Measurements from ENCODE around the gene TMEM151B. TPM values are rescaled to one million over a fixed set of nuclear protein-coding genes. Genes with fewer than 3 reads are reported as not detected.
A peak's percentile ranks its signal among the peaks of the same experiment; 100 is the strongest.

Gene TMEM151B
- total and polyA plus RNA-seq, 2 of the 4 experiments (the other 2 are of a cell fraction), result not detected

DNA sequence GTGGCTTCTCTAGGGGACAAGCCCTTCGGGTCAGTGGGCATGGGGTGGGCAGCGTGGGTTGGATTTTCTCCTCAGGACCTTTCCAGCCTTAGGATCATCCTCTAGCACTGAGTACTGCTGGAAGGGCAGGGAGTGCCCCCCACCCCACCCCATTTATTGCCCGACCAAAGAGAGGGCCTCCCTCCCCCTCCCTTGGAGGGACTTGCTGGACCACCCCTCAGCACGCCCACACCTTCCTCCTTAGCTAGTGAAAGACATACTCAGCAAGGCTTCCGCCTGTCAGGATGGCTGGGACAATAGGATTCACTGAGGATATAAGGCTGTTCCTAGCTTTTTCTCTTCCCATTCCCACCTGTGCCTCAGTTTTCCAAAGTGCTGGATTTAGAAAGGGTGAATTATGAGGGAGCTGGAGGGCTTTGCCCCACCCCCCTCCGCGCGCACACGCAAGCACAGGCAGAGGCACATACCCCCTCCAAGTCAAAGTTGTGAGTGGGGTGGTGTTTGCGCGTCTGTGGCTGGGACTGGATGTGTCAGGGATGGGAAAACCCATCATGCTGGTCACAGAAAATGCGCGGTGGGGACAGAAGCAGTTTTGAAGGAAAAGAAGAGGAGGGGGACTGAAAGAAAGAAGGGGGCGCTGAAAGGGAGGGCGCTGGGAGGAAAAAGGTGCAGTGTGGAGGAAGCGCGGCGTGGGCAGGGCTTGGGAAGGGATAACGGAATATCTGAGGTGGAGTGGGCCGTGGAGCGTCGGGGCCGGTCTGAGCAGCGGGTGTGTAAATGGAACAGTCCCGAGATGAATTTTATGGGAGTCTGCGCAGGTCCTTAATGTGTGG, 47.5 kb upstream of the TMEM151B start:
- no peak overlapping the region for H4K5ac ChIP-seq (ENCODE audit: low read depth, low read length)
- H3K27ac ChIP-seq (ENCODE audit: insufficient read depth, low read length), result peak overlapping the region; percentile 37; the same call in 1 of the 2 replicates
- no peak overlapping the region; the same call in 1 of the 2 replicates for H4K91ac ChIP-seq (ENCODE audit: insufficient read depth, low read depth, low read length)
- 0 out of 2 replicates have a peak overlapping the region, but pooled peaks have one; percentile 55 for H3K14ac ChIP-seq (replicated peaks; ENCODE audit: low read depth, low read length)
- no peak overlapping the region for H3K18ac ChIP-seq (ENCODE audit: low read depth, low read length)
- H2BK15ac ChIP-seq (ENCODE audit: low read depth, low read length), result no peak overlapping the region
- no peak overlapping the region; the same call in 1 of the 2 replicates for H2BK120ac ChIP-seq (ENCODE audit: low read depth, low read length)
- no peak overlapping the region; a peak in 1 of 4 replicates for H4K8ac ChIP-seq (ENCODE audit: low read depth in 2 of 2, low read length in 2 of 2)
- H3K4me1 ChIP-seq (ENCODE audit: control insufficient read depth, insufficient read depth, low read length), result peaks cover 16% of the 10 kb centered on the region
- BruUV-seq (replicated peaks), result no TSS peak
- no peak overlapping the region for H3K4ac ChIP-seq (ENCODE audit: low read depth, low read length)
- DNase-seq (no peak), ATAC-seq (ENCODE audit: low read depth) (peak; percentile 3)
- H3K36me3 ChIP-seq (ENCODE audit: control insufficient read depth, insufficient read depth, low read length), result no peaks in the 10 kb centered on the region
- in situ Hi-C loops (cut with MboI; ENCODE audit: low sequenced_read_pairs), result no loop called here
- POLR2A ChIA-PET (ENCODE audit: unreplicated experiment), result interaction anchor here (0.6 kb wide), 1 partner anchor 620 kb away, joined by 8 read pairs; no protein-coding TSS in a partner anchor
- no peak for TF ChIP-seq MAFK (IDR thresholded peaks at IDR 0.05; ENCODE audit: low read depth, low read length)
- TF ChIP-seq RFX5 (IDR thresholded peaks at IDR 0.05; ENCODE audit: low read depth, low read length), result no peak
- no peak for TF ChIP-seq MXI1 (IDR thresholded peaks at IDR 0.05; ENCODE audit: borderline replicate concordance, low read depth, low read length)
- TF ChIP-seq, protein P1, sequence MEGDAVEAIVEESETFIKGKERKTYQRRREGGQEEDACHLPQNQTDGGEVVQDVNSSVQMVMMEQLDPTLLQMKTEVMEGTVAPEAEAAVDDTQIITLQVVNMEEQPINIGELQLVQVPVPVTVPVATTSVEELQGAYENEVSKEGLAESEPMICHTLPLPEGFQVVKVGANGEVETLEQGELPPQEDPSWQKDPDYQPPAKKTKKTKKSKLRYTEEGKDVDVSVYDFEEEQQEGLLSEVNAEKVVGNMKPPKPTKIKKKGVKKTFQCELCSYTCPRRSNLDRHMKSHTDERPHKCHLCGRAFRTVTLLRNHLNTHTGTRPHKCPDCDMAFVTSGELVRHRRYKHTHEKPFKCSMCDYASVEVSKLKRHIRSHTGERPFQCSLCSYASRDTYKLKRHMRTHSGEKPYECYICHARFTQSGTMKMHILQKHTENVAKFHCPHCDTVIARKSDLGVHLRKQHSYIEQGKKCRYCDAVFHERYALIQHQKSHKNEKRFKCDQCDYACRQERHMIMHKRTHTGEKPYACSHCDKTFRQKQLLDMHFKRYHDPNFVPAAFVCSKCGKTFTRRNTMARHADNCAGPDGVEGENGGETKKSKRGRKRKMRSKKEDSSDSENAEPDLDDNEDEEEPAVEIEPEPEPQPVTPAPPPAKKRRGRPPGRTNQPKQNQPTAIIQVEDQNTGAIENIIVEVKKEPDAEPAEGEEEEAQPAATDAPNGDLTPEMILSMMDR (conservative IDR thresholded peaks at IDR 0.05; ENCODE audit: low read depth, low read length), result no peak
- no peak for TF ChIP-seq MAZ (IDR thresholded peaks at IDR 0.05; ENCODE audit: borderline replicate concordance, low read depth, low read length)
- TF ChIP-seq NFE2L2 (IDR thresholded peaks at IDR 0.05; ENCODE audit: low read depth, low read length), result no peak
- no peak for TF ChIP-seq POLR2A (IDR thresholded peaks at IDR 0.05; ENCODE audit: low read depth, low read length)
- TF ChIP-seq BHLHE40 (IDR thresholded peaks at IDR 0.05; ENCODE audit: low read depth, low read length), result no peak
- TF ChIP-seq CHD1 (IDR thresholded peaks at IDR 0.05; ENCODE audit: low read depth, low read length), result no peak
- H3K27me3 ChIP-seq (ENCODE audit: control insufficient read depth, insufficient read depth, low read length), result no peaks in the 10 kb centered on the region; the same call in 1 of the 2 replicates
- intact Hi-C loops (cut with micrococcal nuclease), result no loop called here
- WGBS, 2 experiments (ENCODE audit: extremely low coverage in 2 of 2, insufficient read length in 1 of 2), result 21% methylated on average over 5 of the region's 26 CpGs; no CpG with 5 or more reads in 1 of the 2 experiments
- H3K23ac ChIP-seq (ENCODE audit: low read depth, low read length), result 0 out of 2 replicates have a peak overlapping the region, but pooled peaks have one; percentile 3
- H2AK5ac ChIP-seq (ENCODE audit: low read depth, low read length), result no peak overlapping the region
- no peak overlapping the region for H2BK20ac ChIP-seq (ENCODE audit: low read depth, low read length)
- H3K4me3 ChIP-seq (ENCODE audit: insufficient read depth, low read depth, low read length), result peak overlapping the region; percentile 73
- peak overlapping the region; percentile 60 for H2AK9ac ChIP-seq (replicated peaks; ENCODE audit: low read depth, low read length, poor library complexity)
- peaks cover 4% of the 10 kb centered on the region; the same call in 1 of the 2 replicates for H3K9me1 ChIP-seq (ENCODE audit: insufficient read depth, low read length)
- H2BK5ac ChIP-seq (ENCODE audit: low read depth, low read length, poor library complexity, severe bottlenecking), result no peak overlapping the region
- no peak overlapping the region; the same call in 1 of the 2 replicates for H3K56ac ChIP-seq (ENCODE audit: extremely low read depth, insufficient read depth, low read length)
- no peaks in the 10 kb centered on the region for H4K20me1 ChIP-seq (ENCODE audit: insufficient read depth, low read length)
- H2AFZ ChIP-seq (replicated peaks; ENCODE audit: low read length, poor library complexity), result peak overlapping the region; percentile 96
- peak overlapping the region; percentile 99 for H3K4me2 ChIP-seq (ENCODE audit: low read depth, low read length)
- peaks cover 0 to 8% of the 10 kb centered on the region in 2 experiments; a peak in 1 of 4 replicates for H3K79me1 ChIP-seq (ENCODE audit: low read depth in 1 of 2, low read length in 2 of 2)
- CTCF ChIA-PET, result interaction anchor here (1.2 to 4.1 kb wide), 2 partner anchors 12 to 24 kb away, joined by 3 to 20 read pairs; no protein-coding TSS in a partner anchor
- dilution Hi-C loops (cut with HindIII; ENCODE audit: low sequenced_read_pairs, unreplicated experiment), result no loop called here
- H3K9ac ChIP-seq (ENCODE audit: low read depth, low read length), result peak overlapping the region; percentile 57; the same call in 1 of the 2 replicates
- no peaks in the 10 kb centered on the region for H3K9me3 ChIP-seq (ENCODE audit: control insufficient read depth, insufficient read depth, low read length)
